Measurements from ENCODE around the gene OCEL1. TPM values are rescaled to one million over a fixed set of nuclear protein-coding genes. Genes with fewer than 3 reads are reported as not detected.

Gene OCEL1
- total and polyA plus RNA-seq, 2 of the 13 experiments (the other 11 are each of a cell fraction or from before 2014, with no cell fraction given): 10.6 to 17.2 TPM

- TF ChIP-seq HIC2 (CRISPR knock-in tag; IDR thresholded peaks at IDR 0.05; ENCODE audit: low read depth) (peak; percentile 90), ZNF253 (CRISPR knock-in tag; IDR thresholded peaks at IDR 0.05; ENCODE audit: borderline replicate concordance) (peak; percentile 84; the same call in 1 of the 2 replicates), BORCS8-MEF2B (CRISPR knock-in tag; IDR thresholded peaks at IDR 0.05) (peak; percentile 94), ZNF768 (CRISPR knock-in tag; IDR thresholded peaks at IDR 0.05) (peak; percentile 41; the same call in 1 of the 2 replicates), ZNF703 (CRISPR knock-in tag; IDR thresholded peaks at IDR 0.05; ENCODE audit: borderline replicate concordance) (peak; percentile 98), ZNF660 (CRISPR knock-in tag; IDR thresholded peaks at IDR 0.05; ENCODE audit: borderline replicate concordance, low read depth) (no peak), ZNF580 (CRISPR knock-in tag; IDR thresholded peaks at IDR 0.05; ENCODE audit: borderline replicate concordance, low read depth) (peak; percentile 66; the same call in 1 of the 2 replicates), FOXO1 (CRISPR knock-in tag; IDR thresholded peaks at IDR 0.05) (peak; percentile 79), ZNF142 (CRISPR knock-in tag; IDR thresholded peaks at IDR 0.05) (peak; percentile 57; the same call in 1 of the 2 replicates), SAP130 (CRISPR knock-in tag; IDR thresholded peaks at IDR 0.05; ENCODE audit: low read depth) (peak; percentile 85), HHEX (CRISPR knock-in tag; IDR thresholded peaks at IDR 0.05) (peak; percentile 80), ZNF691 (CRISPR knock-in tag; IDR thresholded peaks at IDR 0.05; ENCODE audit: borderline replicate concordance, low read depth) (peak; percentile 78; the same call in 1 of the 2 replicates), SKI (IDR thresholded peaks at IDR 0.05; ENCODE audit: partially characterized antibody) (peak; percentile 98), BCL3 (CRISPR knock-in tag; IDR thresholded peaks at IDR 0.05) (peak; percentile 65; the same call in 1 of the 2 replicates), ZNF740 (CRISPR knock-in tag; IDR thresholded peaks at IDR 0.05) (peak; percentile 63; the same call in 1 of the 2 replicates), AGO1 (IDR thresholded peaks at IDR 0.05; ENCODE audit: low read depth, low read length, poor library complexity, severe bottlenecking) (no peak), PHF20 (CRISPR knock-in tag; IDR thresholded peaks at IDR 0.05) (peak; percentile 24; the same call in 1 of the 2 replicates)
Observed at GRCh38 chr19:17248011-17248776, 22.2 kb downstream of the OCEL1 start (continued).

Data from HepG2 (cell line).